IPS-15b (cell line): ENCODE measurements around the gene HMGB3.
"Not testable (repeated sequence)": the region's sequence is repeated elsewhere in the genome, so short reads cannot be mapped to it uniquely, and the experiment has no call there.

Experiments
- H3K27me3 ChIP-seq: one replicate; pipeline ENCODE4 v1.6.1; 2013; ENCODE audit warnings: low read length; ENCODE audit not compliant: control insufficient read depth, insufficient read depth
- H3K36me3 ChIP-seq: one replicate; pipeline ENCODE4 v1.6.1; 2013; ENCODE audit warnings: low read length; ENCODE audit not compliant: control insufficient read depth, insufficient read depth
- H3K4me1 ChIP-seq: one replicate; pipeline ENCODE4 v1.6.1; 2013; ENCODE audit warnings: mild to moderate bottlenecking, low read length; ENCODE audit not compliant: control insufficient read depth, insufficient read depth
- H3K4me3 ChIP-seq: one replicate; pipeline ENCODE4 v1.5.1; 2013; ENCODE audit warnings: low read depth, low read length
- H3K9ac ChIP-seq: one replicate; pipeline ENCODE4 v1.6.1; 2013; ENCODE audit warnings: low read depth, mild to moderate bottlenecking, low read length
- H3K9me3 ChIP-seq: one replicate; pipeline ENCODE4 v1.6.1; 2013; ENCODE audit warnings: mild to moderate bottlenecking, low read length; ENCODE audit not compliant: control insufficient read depth, insufficient read depth

Gene HMGB3

GRCh38 chrX:150959557-150959956 is 23.6 kb upstream of the HMGB3 start:
- Histone ChIP-seq H3K36me3 (no peaks in the 10 kb centered on the region), H3K4me3 (no peak overlapping the region), H3K9ac (no peak overlapping the region), H3K4me1 (no peaks in the 10 kb centered on the region), H3K27me3 (no peaks in the 10 kb centered on the region), H3K9me3 (no peaks in the 10 kb centered on the region)

GRCh38 chrX:150961631-150962030 is 21.5 kb upstream of the HMGB3 start:
- no peak overlapping the region for H3K4me3 ChIP-seq
- H3K9ac ChIP-seq = no peak overlapping the region
- no peaks in the 10 kb centered on the region for H3K36me3 ChIP-seq
- peaks cover 3% of the 10 kb centered on the region for H3K4me1 ChIP-seq
- H3K9me3 ChIP-seq = no peaks in the 10 kb centered on the region
- no peaks in the 10 kb centered on the region for H3K27me3 ChIP-seq

GRCh38 chrX:150964416-150964815 is 18.7 kb upstream of the HMGB3 start:
- H3K27me3 ChIP-seq, H3K9ac ChIP-seq, H3K9me3 ChIP-seq, H3K4me1 ChIP-seq, H3K4me3 ChIP-seq, H3K36me3 ChIP-seq: not testable (repeated sequence)

GRCh38 chrX:150966235-150966634 is 16.9 kb upstream of the HMGB3 start:
- Histone ChIP-seq H3K9me3 (no peaks in the 10 kb centered on the region), H3K27me3 (peaks cover 2% of the 10 kb centered on the region), H3K36me3 (no peaks in the 10 kb centered on the region), H3K4me3 (no peak overlapping the region), H3K9ac (no peak overlapping the region), H3K4me1 (peaks cover 3% of the 10 kb centered on the region)

- Histone ChIP-seq H3K4me3 (no peak overlapping the region), H3K36me3 (no peaks in the 10 kb centered on the region), H3K9ac (no peak overlapping the region), H3K9me3 (no peaks in the 10 kb centered on the region), H3K27me3 (peaks cover 2% of the 10 kb centered on the region), H3K4me1 (peaks cover 3% of the 10 kb centered on the region)
These were observed 16.4 kb upstream of the HMGB3 start for GRCh38 chrX:150966742-150967141.

- H3K36me3 ChIP-seq = no peaks in the 10 kb centered on the region
- H3K4me1 ChIP-seq = peaks cover 3% of the 10 kb centered on the region
- H3K9me3 ChIP-seq = no peaks in the 10 kb centered on the region
- H3K4me3 ChIP-seq = no peak overlapping the region
- H3K27me3 ChIP-seq = peaks cover 2% of the 10 kb centered on the region
- no peak overlapping the region for H3K9ac ChIP-seq
These were observed 15.3 kb upstream of the HMGB3 start for GRCh38 chrX:150967786-150968185.

GRCh38 chrX:150968862-150969720 is 14.0 kb upstream of the HMGB3 start:
- H3K4me1 ChIP-seq = peaks cover 3% of the 10 kb centered on the region
- H3K9me3 ChIP-seq = no peaks in the 10 kb centered on the region
- no peak overlapping the region for H3K4me3 ChIP-seq
- H3K9ac ChIP-seq = no peak overlapping the region
- H3K27me3 ChIP-seq = peaks cover 2% of the 10 kb centered on the region
- H3K36me3 ChIP-seq = no peaks in the 10 kb centered on the region

GRCh38 chrX:150972450-150972849 is 10.7 kb upstream of the HMGB3 start:
- Histone ChIP-seq H3K4me1 (no peaks in the 10 kb centered on the region), H3K9me3 (no peaks in the 10 kb centered on the region), H3K27me3 (peaks cover 2% of the 10 kb centered on the region), H3K36me3 (no peaks in the 10 kb centered on the region), H3K4me3 (no peak overlapping the region), H3K9ac (no peak overlapping the region)

GRCh38 chrX:150975655-150976390 is 7.3 kb upstream of the HMGB3 start:
- Histone ChIP-seq H3K9me3 (no peaks in the 10 kb centered on the region), H3K4me3 (no peak overlapping the region), H3K4me1 (no peaks in the 10 kb centered on the region), H3K27me3 (no peaks in the 10 kb centered on the region), H3K9ac (no peak overlapping the region), H3K36me3 (no peaks in the 10 kb centered on the region)

- no peak overlapping the region for H3K4me3 ChIP-seq
- no peaks in the 10 kb centered on the region for H3K9me3 ChIP-seq
- H3K27me3 ChIP-seq = peaks cover 10% of the 10 kb centered on the region
- no peak overlapping the region for H3K9ac ChIP-seq
- H3K36me3 ChIP-seq = no peaks in the 10 kb centered on the region
- peaks cover 2% of the 10 kb centered on the region for H3K4me1 ChIP-seq
These were observed 5.5 kb upstream of the HMGB3 start for GRCh38 chrX:150977411-150978162.

- Histone ChIP-seq H3K36me3 (no peaks in the 10 kb centered on the region), H3K9ac (no peak overlapping the region), H3K4me3 (no peak overlapping the region), H3K4me1 (peaks cover 2% of the 10 kb centered on the region), H3K9me3 (no peaks in the 10 kb centered on the region), H3K27me3 (peaks cover 10% of the 10 kb centered on the region)
These were observed 2.9 kb upstream of the HMGB3 start for GRCh38 chrX:150980186-150980585.
